NCI-H1092 treated with DMSO at 0.1 percent for 48 hours (cell line): ENCODE measurements around the gene LRRTM4.
"Not testable (repeated sequence)": the region's sequence is repeated elsewhere in the genome, so short reads cannot be mapped to it uniquely, and the experiment has no call there.

Experiments used
- DNase-seq: peaks from one replicate; lab custom pipeline; 2025; lab: John Stamatoyannopoulos, UW

LRRTM4 gene

GRCh38 chr2:76745605-76746004 lies 776.6 kb downstream of the LRRTM4 start:
- DNase-seq: no peak

GRCh38 chr2:76737607-76738006 lies 784.6 kb downstream of the LRRTM4 start:
- no peak for DNase-seq

GRCh38 chr2:76733736-76734135 lies 788.4 kb downstream of the LRRTM4 start:
- DNase-seq: no peak

GRCh38 chr2:76731157-76731556 lies 791.0 kb downstream of the LRRTM4 start:
- DNase-seq: no peak

GRCh38 chr2:76730021-76730420 lies 792.2 kb downstream of the LRRTM4 start:
- no peak for DNase-seq

- DNase-seq: no peak
Measured at GRCh38 chr2:76721226-76721625, 801.0 kb downstream of the LRRTM4 start.

GRCh38 chr2:76713312-76713711 lies 808.9 kb downstream of the LRRTM4 start:
- no peak for DNase-seq

- DNase-seq: peak; percentile 34
Measured at GRCh38 chr2:76711490-76711889, 810.7 kb downstream of the LRRTM4 start.

- DNase-seq: no peak
Measured at GRCh38 chr2:76700894-76701293, 821.3 kb downstream of the LRRTM4 start.

- DNase-seq: not testable (repeated sequence)
Measured at GRCh38 chr2:76697998-76698713, 824.0 kb downstream of the LRRTM4 start.
